ENCODE results near the gene CACNA1D.

GRCh38 chr3:53511246-53511645, 16.8 kb downstream of the CACNA1D start:
- TF ChIP-seq SP1 (IDR thresholded peaks at IDR 0.05), result no peak
- no peak for TF ChIP-seq FOXM1 (IDR thresholded peaks at IDR 0.05; ENCODE audit: borderline replicate concordance)
- TF ChIP-seq FOXA1 (IDR thresholded peaks at IDR 0.05), result no peak
- TF ChIP-seq ELF4 (IDR thresholded peaks at IDR 0.05), result no peak
- no peak for TF ChIP-seq CTBP1 (IDR thresholded peaks at IDR 0.05; ENCODE audit: borderline replicate concordance)
- no peak for TF ChIP-seq L3MBTL2 (conservative IDR thresholded peaks at IDR 0.05)

Measured in HEK293T (cell line).